Measurements from ENCODE around the gene GIMAP7.

DNA sequence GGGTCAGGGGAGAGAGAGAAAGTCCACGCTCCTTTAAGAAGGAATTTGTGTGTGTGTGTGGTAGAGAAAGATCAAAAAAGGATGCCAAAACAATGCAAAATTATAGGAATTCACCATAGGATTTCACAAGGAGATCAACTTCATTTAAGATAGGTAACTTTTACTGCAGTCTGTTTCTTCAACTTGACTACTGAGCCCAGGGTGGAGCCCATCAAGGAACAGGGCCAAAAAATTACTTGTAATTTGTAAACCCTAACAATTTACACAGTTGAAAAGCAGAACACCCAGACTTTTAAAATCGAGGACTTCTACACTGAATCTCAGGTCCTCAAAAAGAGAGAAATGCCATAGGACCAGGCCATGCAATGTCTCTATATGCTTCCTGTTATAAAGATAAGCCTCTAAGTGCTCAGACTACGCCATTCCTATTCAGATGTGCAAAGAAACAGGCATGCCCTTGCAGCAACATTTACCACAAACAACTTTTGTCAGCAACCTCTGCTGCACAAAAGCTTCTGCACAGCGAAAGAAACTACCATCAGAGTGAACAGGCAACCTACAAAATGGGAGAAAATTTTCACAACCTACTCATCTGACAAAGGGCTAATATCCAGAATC lies 42.0 kb downstream of the GIMAP7 start:
- TF ChIP-seq, protein P1, sequence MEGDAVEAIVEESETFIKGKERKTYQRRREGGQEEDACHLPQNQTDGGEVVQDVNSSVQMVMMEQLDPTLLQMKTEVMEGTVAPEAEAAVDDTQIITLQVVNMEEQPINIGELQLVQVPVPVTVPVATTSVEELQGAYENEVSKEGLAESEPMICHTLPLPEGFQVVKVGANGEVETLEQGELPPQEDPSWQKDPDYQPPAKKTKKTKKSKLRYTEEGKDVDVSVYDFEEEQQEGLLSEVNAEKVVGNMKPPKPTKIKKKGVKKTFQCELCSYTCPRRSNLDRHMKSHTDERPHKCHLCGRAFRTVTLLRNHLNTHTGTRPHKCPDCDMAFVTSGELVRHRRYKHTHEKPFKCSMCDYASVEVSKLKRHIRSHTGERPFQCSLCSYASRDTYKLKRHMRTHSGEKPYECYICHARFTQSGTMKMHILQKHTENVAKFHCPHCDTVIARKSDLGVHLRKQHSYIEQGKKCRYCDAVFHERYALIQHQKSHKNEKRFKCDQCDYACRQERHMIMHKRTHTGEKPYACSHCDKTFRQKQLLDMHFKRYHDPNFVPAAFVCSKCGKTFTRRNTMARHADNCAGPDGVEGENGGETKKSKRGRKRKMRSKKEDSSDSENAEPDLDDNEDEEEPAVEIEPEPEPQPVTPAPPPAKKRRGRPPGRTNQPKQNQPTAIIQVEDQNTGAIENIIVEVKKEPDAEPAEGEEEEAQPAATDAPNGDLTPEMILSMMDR (conservative IDR thresholded peaks at IDR 0.05): no peak
- TF ChIP-seq ZFX (IDR thresholded peaks at IDR 0.05): no peak

Measured in C4-2B (cell line).